Naive thymus-derived CD4-positive, alpha-beta T cell (primary cell): ENCODE measurements around the gene CMIP. TPM values are rescaled to one million over a fixed set of nuclear protein-coding genes. Genes with fewer than 3 reads are reported as not detected.

ENCODE experiments used
- ATAC-seq: fragments of 150-1000 bp; cut with Tn5 transposase; 2 replicates; pipeline ENCODE4 v1.10.0; 2021; ENCODE audit warnings: mild to moderate bottlenecking, moderate library complexity
- CTCF ChIA-PET: fragments of 350-600 bp; sonication (Branson Sonifier 250); formaldehyde crosslinking; loops from one replicate; lab custom pipeline; 2021; ENCODE audit warnings: antibody characterized with exemption; lab: Charles Lee
- POLR2A ChIA-PET: fragments of 350-600 bp; sonication (Branson Sonifier 250); formaldehyde crosslinking; loops from one replicate; lab custom pipeline; 2021; ENCODE audit warnings: antibody characterized with exemption, inconsistent platforms; lab: Charles Lee
- DNase-seq, 9 donors: peaks; one replicate each; pipeline versions ENCODE4 v3.0.0 to v3.0.0-alpha.2; 2020 to 2022; ENCODE audit warnings: mixed read lengths in 1 of 9
- H3K27ac ChIP-seq: one replicate; pipeline ENCODE4 v1.7.0; 2013; ENCODE audit warnings: mild to moderate bottlenecking, low read depth, low read length, moderate library complexity
- H3K27me3 ChIP-seq, 2 donors: one replicate each; pipeline ENCODE4 v1.7.0; 2013; ENCODE audit warnings: low read length in 2 of 2, mild to moderate bottlenecking in 2 of 2, moderate library complexity in 2 of 2; ENCODE audit not compliant: control insufficient read depth in 2 of 2, insufficient read depth in 2 of 2
- H3K36me3 ChIP-seq, 3 experiments: 1 replicate in 2 of 3; 2 replicates in 1 of 3; pipeline ENCODE4 v1.7.0; 2013; ENCODE audit warnings: low read length in 3 of 3, mild to moderate bottlenecking in 3 of 3, moderate library complexity in 1 of 3; ENCODE audit not compliant: insufficient read depth in 3 of 3, control insufficient read depth in 2 of 3
- H3K4me1 ChIP-seq, 2 donors: one replicate each; pipeline ENCODE4 v1.7.0; 2013; ENCODE audit warnings: low read length in 2 of 2, mild to moderate bottlenecking in 2 of 2, moderate library complexity in 1 of 2; ENCODE audit not compliant: control insufficient read depth in 2 of 2, insufficient read depth in 2 of 2
- H3K4me3 ChIP-seq: 2 replicates; pipeline ENCODE4 v1.7.0; 2013; ENCODE audit warnings: mild to moderate bottlenecking, low read length
- H3K9me3 ChIP-seq, 3 experiments: 1 replicate in 2 of 3; 2 replicates in 1 of 3; pipeline ENCODE4 v1.7.0; 2013; ENCODE audit warnings: low read length in 3 of 3; ENCODE audit not compliant: control insufficient read depth in 2 of 3
- H3K27ac Mint-ChIP-seq, 9 donors: one replicate each; pipeline ENCODE4 v1.8.0; 2020 to 2022; ENCODE audit warnings: mixed read lengths in 9 of 9, mild to moderate bottlenecking in 8 of 9, moderate library complexity in 5 of 9, inconsistent platforms in 2 of 9
- H3K27me3 Mint-ChIP-seq, 5 donors: one replicate each; pipeline ENCODE4 v1.8.0; 2021 to 2022; ENCODE audit warnings: mixed read lengths in 5 of 5, mild to moderate bottlenecking in 1 of 5
- H3K36me3 Mint-ChIP-seq, 5 donors: one replicate each; pipeline ENCODE4 v1.8.0; 2020 to 2022; ENCODE audit warnings: mixed read lengths in 5 of 5, mild to moderate bottlenecking in 3 of 5, inconsistent platforms in 1 of 5
- H3K4me1 Mint-ChIP-seq, 7 donors: one replicate each; pipeline ENCODE4 v1.8.0; 2020 to 2022; ENCODE audit warnings: mixed read lengths in 7 of 7, mild to moderate bottlenecking in 3 of 7, inconsistent platforms in 1 of 7
- H3K4me3 Mint-ChIP-seq, 10 donors: one replicate each; pipeline ENCODE4 v1.8.0; 2020 to 2022; ENCODE audit warnings: mild to moderate bottlenecking in 10 of 10, mixed read lengths in 10 of 10, moderate library complexity in 6 of 10, inconsistent platforms in 2 of 10
- H3K9me3 Mint-ChIP-seq, 11 donors: one replicate each; pipeline ENCODE4 v1.8.0; 2020 to 2022; ENCODE audit warnings: mixed read lengths in 11 of 11, mild to moderate bottlenecking in 4 of 11, inconsistent platforms in 1 of 11, moderate library complexity in 1 of 11
- intact Hi-C, 2 donors: fragments of 100-400 bp; cut with micrococcal nuclease; formaldehyde crosslinking; loops; one replicate each; pipeline ENCODE4 v1.15.1; 2023
- polyA plus RNA-seq, 2 donors: library from polyadenylated mRNA; unstranded; fragments of 300-500 nt; fragmentation: Illumina TruSeq; gene quantifications; one replicate each; pipeline ENCODE4 v1.2.3, GENCODE V29; 2021
- total RNA-seq, 6 experiments: library from RNA in 5 of 6; stranded (reverse) in 5 of 6; gene quantifications; 1 replicate in 5 of 6; 2 replicates in 1 of 6; pipeline ENCODE4 v1.2.3 and lab custom pipeline; 2021 to 2026

Gene CMIP
- total and polyA plus RNA-seq, 7 experiments from 2014 or later: 0.66 to 75.4 (median 34.3) TPM

DNA sequence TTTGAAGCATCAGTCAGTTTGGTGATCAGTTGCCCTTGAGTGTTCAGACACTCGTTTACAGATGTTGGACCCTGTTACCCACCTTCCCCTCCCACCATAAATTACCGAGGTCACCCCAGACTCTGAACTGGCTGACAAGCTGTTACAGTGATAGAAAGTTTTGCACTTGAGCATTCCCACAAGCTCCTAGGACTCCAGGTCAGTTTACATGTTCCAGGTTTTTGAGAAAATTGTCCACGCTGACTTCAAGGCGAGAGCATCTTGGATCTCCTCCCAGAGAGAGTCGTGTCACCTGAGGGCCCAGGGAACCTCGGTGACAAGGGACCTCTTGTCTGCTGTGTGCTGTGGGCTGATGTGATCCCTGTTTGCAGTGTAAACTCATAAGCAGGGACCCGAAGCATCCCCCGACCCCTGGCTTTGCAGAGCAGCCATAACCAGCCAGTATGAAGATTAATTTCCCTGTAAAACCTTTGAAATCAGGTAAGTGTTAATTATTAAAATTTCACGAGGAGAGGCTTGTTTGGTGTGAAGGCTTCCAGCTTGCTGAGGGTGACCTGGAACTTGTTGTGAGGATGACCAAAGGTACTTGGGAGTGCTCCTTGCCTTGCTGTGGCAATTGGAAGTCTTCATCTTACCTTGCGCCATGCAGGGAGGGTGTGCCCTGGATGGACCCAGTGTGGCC, 91.2 kb downstream of the CMIP start:
- H3K9me3 ChIP-seq: no peaks in the 10 kb centered on the region
- no peaks in the 10 kb centered on the region for H3K27me3 Mint-ChIP-seq
- no peaks in the 10 kb centered on the region for H3K36me3 ChIP-seq
- ChIA-PET CTCF (interaction anchor here (1.0 kb wide), 1 partner anchor 161 kb away, joined by 3 read pairs; no protein-coding TSS in a partner anchor), POLR2A (no interaction called here)
- H3K4me3 ChIP-seq: no peak overlapping the region
- H3K27ac Mint-ChIP-seq: no peak overlapping the region
- H3K27me3 ChIP-seq: no peaks in the 10 kb centered on the region
- intact Hi-C loops: no loop called here
- DNase-seq: no peak
- H3K4me3 Mint-ChIP-seq: no peak overlapping the region
- ATAC-seq: no peak
- no peak overlapping the region for H3K27ac ChIP-seq
- peaks cover 0 to 28% (median 4%) of the 10 kb centered on the region in 5 donors for H3K36me3 Mint-ChIP-seq
- H3K4me1 ChIP-seq: no peaks in the 10 kb centered on the region
- no peaks in the 10 kb centered on the region for H3K9me3 Mint-ChIP-seq
- H3K4me1 Mint-ChIP-seq: peaks cover 11 to 41% (median 23%) of the 10 kb centered on the region in 7 donors

DNA sequence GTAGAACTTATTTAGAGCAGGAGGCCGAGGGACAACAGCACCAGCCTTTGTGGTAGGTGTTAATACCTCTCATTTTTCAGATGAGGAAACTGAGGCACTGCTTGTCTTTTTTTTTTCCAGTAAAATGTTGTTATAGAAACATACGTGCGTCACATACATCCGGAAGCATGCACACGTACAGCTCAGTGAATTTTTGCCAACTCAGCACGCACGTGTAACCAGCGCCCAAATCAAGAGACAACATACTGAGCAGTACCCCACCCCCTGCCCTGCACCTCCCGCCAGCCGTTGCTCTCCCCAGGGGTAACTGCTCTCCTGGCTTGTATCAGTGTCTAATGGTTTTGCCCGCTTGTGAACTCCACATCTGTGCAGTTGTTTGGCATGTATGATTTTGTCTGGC, 92.0 kb downstream of the CMIP start:
- no peak overlapping the region for H3K4me3 Mint-ChIP-seq
- peaks cover 0 to 3% of the 10 kb centered on the region in 2 donors for H3K4me1 ChIP-seq
- DNase-seq: no peak
- no peaks in the 10 kb centered on the region for H3K9me3 Mint-ChIP-seq
- H3K9me3 ChIP-seq: no peaks in the 10 kb centered on the region
- no peaks in the 10 kb centered on the region for H3K36me3 ChIP-seq
- H3K27me3 ChIP-seq: no peaks in the 10 kb centered on the region
- H3K4me1 Mint-ChIP-seq: peaks cover 8 to 48% (median 29%) of the 10 kb centered on the region in 7 donors
- intact Hi-C loops: no loop called here
- H3K27me3 Mint-ChIP-seq: no peaks in the 10 kb centered on the region
- no peak for ATAC-seq
- POLR2A ChIA-PET: no interaction called here
- H3K27ac Mint-ChIP-seq: no peak overlapping the region
- no peak overlapping the region for H3K27ac ChIP-seq
- H3K4me3 ChIP-seq: no peak overlapping the region
- CTCF ChIA-PET: no interaction called here
- H3K36me3 Mint-ChIP-seq: peaks cover 0 to 24% (median 4%) of the 10 kb centered on the region in 5 donors

DNA sequence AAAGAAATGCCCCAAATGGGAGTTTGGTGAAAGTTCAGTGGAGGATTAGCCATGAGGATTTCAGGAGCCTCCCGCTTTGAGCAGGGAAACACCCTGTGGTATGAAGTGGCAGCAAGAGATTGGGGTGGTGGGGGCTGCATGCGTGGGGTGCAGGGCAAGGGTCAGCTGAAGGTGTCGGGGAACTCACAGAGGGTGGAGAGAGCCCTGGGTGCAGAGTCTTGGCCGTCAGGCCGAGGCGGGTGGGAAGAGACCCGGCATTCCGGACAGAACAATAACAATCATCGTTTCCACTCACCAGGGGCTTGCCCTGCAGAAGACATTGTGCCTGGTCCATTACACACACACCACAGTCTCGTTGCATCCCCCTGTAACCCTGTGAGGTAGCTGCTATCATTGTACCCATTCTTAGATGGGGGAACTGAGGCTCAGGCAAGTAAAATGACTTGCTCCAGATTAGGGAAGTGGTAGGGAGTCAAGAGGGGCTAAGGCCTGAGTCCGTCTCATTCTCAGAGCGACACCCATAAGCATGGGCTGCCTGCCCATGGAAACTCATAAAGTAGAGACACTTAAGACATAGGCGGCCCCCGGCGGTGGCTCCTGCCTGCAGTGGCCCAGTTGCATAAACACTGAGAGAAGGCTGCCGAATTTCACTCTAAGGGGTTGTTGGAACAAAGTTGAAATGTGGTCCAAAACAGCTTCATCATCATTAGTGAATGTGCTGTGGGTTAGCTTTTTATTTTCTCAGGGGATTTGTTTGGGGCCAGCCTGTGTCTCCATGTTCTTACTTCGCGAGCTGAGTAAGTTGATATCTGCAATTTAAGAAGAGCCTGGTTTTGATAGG, 93.3 kb downstream of the CMIP start:
- Mint-ChIP-seq H3K27me3 (no peaks in the 10 kb centered on the region), H3K9me3 (no peaks in the 10 kb centered on the region), H3K36me3 (peaks cover 0 to 14% (median 4%) of the 10 kb centered on the region in 5 donors), H3K27ac (peak overlapping the region in 2 of 9 donors; percentile 19 to 77), H3K4me3 (peak overlapping the region in 1 of 10 donors; percentile 29), H3K4me1 (peaks cover 6 to 58% (median 37%) of the 10 kb centered on the region in 7 donors)
- ChIA-PET POLR2A (no interaction called here), CTCF (no interaction called here)
- DNase-seq (no peak), ATAC-seq (no peak)
- intact Hi-C loops: no loop called here
- H3K4me3 ChIP-seq: no peak overlapping the region
- no peaks in the 10 kb centered on the region for H3K9me3 ChIP-seq
- H3K27ac ChIP-seq: no peak overlapping the region
- peaks cover 0 to 3% of the 10 kb centered on the region in 2 donors for H3K4me1 ChIP-seq
- H3K27me3 ChIP-seq: no peaks in the 10 kb centered on the region
- no peaks in the 10 kb centered on the region for H3K36me3 ChIP-seq

DNA sequence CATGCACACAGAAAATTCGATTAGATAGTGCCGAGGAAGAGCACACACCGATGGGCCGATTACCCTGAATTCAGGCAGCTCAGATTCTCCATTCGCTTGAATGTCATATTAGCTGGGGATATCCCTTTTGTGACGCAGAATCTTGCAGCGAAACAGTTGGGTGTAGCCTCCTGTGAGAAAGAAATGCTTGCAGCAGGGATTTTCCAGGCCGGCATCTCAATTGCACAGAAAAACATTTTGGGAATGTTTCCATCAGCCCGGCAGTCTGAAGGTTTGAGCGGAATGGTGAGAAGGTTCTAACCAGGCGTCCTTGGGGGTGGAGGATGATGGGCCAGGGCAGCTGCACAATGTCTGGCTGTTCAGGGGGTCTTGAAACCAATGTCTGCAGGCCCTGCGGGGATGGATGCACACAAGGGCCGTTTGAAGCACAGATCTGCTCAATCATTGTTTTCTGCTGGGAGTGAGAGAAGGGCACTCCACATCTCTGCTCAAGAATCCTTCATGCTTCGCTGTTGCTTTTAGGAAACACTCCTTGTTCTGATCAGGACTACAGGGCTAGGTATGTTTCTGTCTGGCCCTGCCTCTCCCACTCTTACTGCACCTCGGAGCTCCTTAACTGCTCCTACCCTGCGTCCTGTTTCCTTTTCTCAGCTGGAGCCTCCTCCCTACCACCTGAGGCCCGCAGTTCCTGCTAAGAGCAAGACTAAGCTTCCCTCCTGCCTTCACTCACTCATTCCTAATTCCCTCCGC, 94.6 kb downstream of the CMIP start:
- ChIA-PET POLR2A (no interaction called here), CTCF (no interaction called here)
- Mint-ChIP-seq H3K9me3 (no peaks in the 10 kb centered on the region), H3K4me3 (no peak overlapping the region), H3K4me1 (peaks cover 14 to 64% (median 36%) of the 10 kb centered on the region in 7 donors), H3K27me3 (no peaks in the 10 kb centered on the region), H3K36me3 (peaks cover 0 to 12% (median 3%) of the 10 kb centered on the region in 5 donors), H3K27ac (peak overlapping the region in 1 of 9 donors; percentile 7)
- Histone ChIP-seq H3K27ac (no peak overlapping the region), H3K9me3 (no peaks in the 10 kb centered on the region), H3K4me3 (no peak overlapping the region), H3K36me3 (no peaks in the 10 kb centered on the region), H3K27me3 (no peaks in the 10 kb centered on the region), H3K4me1 (peaks cover 0 to 3% of the 10 kb centered on the region in 2 donors)
- ATAC-seq: no peak
- DNase-seq: no peak
- intact Hi-C loops: no loop called here

DNA sequence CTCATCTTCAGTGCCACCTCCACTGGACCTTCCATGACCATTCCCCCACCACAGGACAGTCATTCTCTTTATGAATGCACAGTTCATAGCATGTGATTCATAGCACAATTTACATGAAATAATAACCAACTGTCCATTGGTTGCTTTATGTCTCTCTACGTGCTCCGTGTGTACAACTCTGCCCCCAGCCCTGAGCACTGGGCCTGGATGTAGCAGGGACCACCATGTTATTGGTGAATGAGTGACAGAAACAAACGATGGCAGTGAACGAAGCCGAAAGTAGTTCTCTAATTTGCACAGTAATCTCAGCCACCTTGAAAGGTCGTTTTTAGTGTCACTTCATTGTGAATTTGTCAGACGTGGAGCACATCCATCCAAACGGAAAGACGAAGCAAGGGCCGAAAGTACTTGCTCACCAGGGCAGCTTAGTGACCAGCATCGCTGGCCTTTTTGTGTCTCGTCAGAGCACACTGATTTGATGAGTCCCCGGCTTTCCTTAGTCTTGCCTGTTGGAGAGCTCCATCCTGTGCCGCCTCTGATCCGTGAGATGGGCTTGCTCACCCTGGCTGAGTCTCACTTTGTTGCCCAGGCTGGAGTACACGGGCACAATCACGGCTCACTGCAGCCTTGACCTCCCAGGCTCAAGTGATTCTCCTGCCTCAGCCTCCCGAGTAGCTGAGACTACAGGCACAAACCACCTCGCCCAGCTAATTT, 95.3 kb downstream of the CMIP start:
- no peak for ATAC-seq
- CTCF ChIA-PET: no interaction called here
- no peaks in the 10 kb centered on the region for H3K27me3 Mint-ChIP-seq
- no peak overlapping the region for H3K27ac ChIP-seq
- intact Hi-C loops: no loop called here
- H3K36me3 Mint-ChIP-seq: peaks cover 0 to 12% (median 3%) of the 10 kb centered on the region in 5 donors
- no peaks in the 10 kb centered on the region for H3K36me3 ChIP-seq
- H3K27ac Mint-ChIP-seq: peak overlapping the region in 1 of 9 donors; percentile 7
- no peak for DNase-seq
- H3K9me3 Mint-ChIP-seq: no peaks in the 10 kb centered on the region
- no peaks in the 10 kb centered on the region for H3K9me3 ChIP-seq
- H3K4me3 Mint-ChIP-seq: no peak overlapping the region
- peaks cover 0 to 3% of the 10 kb centered on the region in 2 donors for H3K4me1 ChIP-seq
- no peaks in the 10 kb centered on the region for H3K27me3 ChIP-seq
- peaks cover 20 to 68% (median 43%) of the 10 kb centered on the region in 7 donors for H3K4me1 Mint-ChIP-seq
- POLR2A ChIA-PET: no interaction called here
- H3K4me3 ChIP-seq: no peak overlapping the region

DNA sequence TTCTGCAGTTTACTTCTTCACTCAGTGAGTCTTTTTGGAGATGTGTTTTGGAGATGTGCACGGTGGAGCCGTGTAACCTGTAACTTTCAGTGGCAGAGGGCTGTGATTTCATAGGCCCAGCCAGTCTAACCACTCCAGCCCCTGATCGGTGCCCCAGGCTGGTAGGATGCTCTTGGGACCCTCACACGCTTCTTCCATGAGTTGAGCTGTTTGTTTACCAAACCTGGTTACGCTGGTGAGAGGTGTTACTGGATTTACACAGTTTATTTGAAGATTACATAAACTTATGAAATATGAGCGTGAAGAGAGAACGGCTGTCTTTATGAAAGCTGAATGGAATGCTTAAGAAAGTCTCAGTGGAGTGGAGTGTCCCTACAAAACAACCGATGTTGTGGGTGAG, 96.7 kb downstream of the CMIP start:
- Histone ChIP-seq H3K4me3 (no peak overlapping the region), H3K4me1 (peaks cover 0 to 5% of the 10 kb centered on the region in 2 donors), H3K27ac (no peak overlapping the region), H3K9me3 (no peaks in the 10 kb centered on the region), H3K36me3 (no peaks in the 10 kb centered on the region), H3K27me3 (no peaks in the 10 kb centered on the region)
- no peak for ATAC-seq
- ChIA-PET POLR2A (no interaction called here), CTCF (no interaction called here)
- no peak for DNase-seq
- no peaks in the 10 kb centered on the region for H3K9me3 Mint-ChIP-seq
- H3K4me3 Mint-ChIP-seq: no peak overlapping the region
- H3K27me3 Mint-ChIP-seq: no peaks in the 10 kb centered on the region
- H3K36me3 Mint-ChIP-seq: peaks cover 0 to 12% (median 3%) of the 10 kb centered on the region in 5 donors
- H3K4me1 Mint-ChIP-seq: peaks cover 26 to 78% (median 56%) of the 10 kb centered on the region in 7 donors
- intact Hi-C loops: no loop called here
- H3K27ac Mint-ChIP-seq: peak overlapping the region in 3 of 9 donors; percentile 39 to 69 (median 42)
